Uterus (tissue), 2 donors: ENCODE data around the gene ARSH.

Experiments used
- CTCF ChIP-seq, 4 experiments: fragments of 200-600 bp in 2 of 4; fragments of 450-650 bp in 2 of 4; sonication (generic) in 2 of 4; IDR thresholded peaks; one replicate each; pipeline ENCODE4 v1.5.1; 2016 to 2019; ENCODE audit warnings: antibody characterized with exemption in 4 of 4, mild to moderate bottlenecking in 2 of 4, moderate library complexity in 1 of 4
- POLR2A ChIP-seq, 2 donors: fragments of 450-650 bp; IDR thresholded peaks; one replicate each; pipeline ENCODE4 v1.6.1; 2016; ENCODE audit warnings: antibody characterized with exemption in 2 of 2, mild to moderate bottlenecking in 1 of 2, moderate library complexity in 1 of 2

DNA sequence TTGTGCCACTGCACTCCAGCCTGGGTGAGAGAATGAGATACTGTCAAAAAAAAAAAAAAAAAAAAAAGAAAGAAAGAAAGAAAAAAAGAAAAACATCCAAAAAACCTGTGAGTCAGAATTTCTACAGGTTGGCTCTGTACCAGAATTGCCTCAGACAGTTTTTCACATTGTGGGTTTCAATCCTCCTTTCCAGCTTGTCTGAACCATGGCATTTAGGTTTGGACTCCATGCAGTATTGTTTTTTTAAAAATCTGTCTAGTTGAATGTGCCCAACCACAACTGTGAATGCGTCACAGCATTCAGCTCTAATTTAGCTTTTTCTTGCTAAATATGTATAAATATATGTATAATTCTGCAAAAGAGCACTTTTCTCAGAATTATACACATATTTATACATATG is 31.4 kb upstream of the ARSH start:
- TF ChIP-seq CTCF (IDR thresholded peaks at IDR 0.05) (no peak), POLR2A (IDR thresholded peaks at IDR 0.05) (no peak)
